Measurements from ENCODE around the gene TCERG1L.

DNA sequence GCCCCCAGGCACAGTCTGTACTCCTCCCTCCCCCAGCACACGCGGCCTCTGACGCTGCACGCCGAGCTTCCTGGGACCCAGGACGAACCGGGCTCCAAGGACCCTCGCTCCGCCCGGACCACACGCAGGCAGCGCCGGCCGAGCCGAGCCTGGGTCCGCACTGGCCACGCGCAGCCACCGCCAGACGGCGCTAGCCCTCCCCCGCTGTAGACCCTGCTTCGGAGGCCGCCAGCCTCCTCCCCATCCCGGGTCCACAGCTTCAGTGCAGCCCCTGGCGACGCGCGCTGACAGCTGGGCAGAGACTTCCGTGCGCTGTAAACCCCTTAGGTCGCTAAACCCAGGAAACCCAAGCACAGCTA, 936 bp upstream of the TCERG1L start:
- no peak for TF ChIP-seq EZH2 (IDR thresholded peaks at IDR 0.05; ENCODE audit: insufficient read depth, poor library complexity, severe bottlenecking)
- no peak for TF ChIP-seq EZH2phosphoT487 (IDR thresholded peaks at IDR 0.05; ENCODE audit: insufficient read depth, low read depth)
